Measurements from ENCODE around the gene TUBE1. TPM values are rescaled to one million over a fixed set of nuclear protein-coding genes. Genes with fewer than 3 reads are reported as not detected.
"Not testable (repeated sequence)": the region's sequence is repeated elsewhere in the genome, so short reads cannot be mapped to it uniquely, and the experiment has no call there.

The TUBE1 gene
- total RNA-seq, 1 donor from 2014 or later: 33.4 TPM

GRCh38 chr6:112062966-112063365, 24.3 kb downstream of the TUBE1 start:
- no peak overlapping the region for H3K4me3 ChIP-seq (ENCODE audit: low read depth, low read length)
- H3K36me3 ChIP-seq (ENCODE audit: control insufficient read depth, insufficient read depth, low read length): no peaks in the 10 kb centered on the region
- TF ChIP-seq CTCF (IDR thresholded peaks at IDR 0.05; ENCODE audit: insufficient read depth, low read length, severe bottlenecking): no peak
- H3K27me3 ChIP-seq (ENCODE audit: control insufficient read depth, insufficient read depth, low read length): peaks cover 2% of the 10 kb centered on the region
- no peak for FAIRE-seq
- no peak for DNase-seq (ENCODE audit: low read depth)

DNA sequence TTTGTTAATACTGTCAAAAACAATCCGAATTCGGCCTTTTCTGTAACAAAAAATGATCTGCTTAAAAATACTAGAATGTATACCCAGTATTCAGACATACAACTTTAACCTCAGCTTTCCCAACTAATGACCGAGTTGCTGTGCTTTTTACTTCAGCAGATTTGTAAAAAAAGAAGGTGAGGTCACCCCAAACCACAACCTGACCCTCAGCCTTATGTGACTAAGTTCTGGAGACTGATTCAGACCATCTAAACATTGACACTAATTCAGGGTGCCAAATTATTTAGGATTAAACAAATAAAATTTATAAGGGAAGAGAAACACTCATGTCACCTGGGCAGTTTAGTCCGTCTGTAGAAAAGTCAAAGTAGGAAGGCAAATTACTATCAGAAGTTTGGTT, 25.7 kb downstream of the TUBE1 start:
- FAIRE-seq (no peak), DNase-seq (ENCODE audit: low read depth) (peak; percentile 24)

DNA sequence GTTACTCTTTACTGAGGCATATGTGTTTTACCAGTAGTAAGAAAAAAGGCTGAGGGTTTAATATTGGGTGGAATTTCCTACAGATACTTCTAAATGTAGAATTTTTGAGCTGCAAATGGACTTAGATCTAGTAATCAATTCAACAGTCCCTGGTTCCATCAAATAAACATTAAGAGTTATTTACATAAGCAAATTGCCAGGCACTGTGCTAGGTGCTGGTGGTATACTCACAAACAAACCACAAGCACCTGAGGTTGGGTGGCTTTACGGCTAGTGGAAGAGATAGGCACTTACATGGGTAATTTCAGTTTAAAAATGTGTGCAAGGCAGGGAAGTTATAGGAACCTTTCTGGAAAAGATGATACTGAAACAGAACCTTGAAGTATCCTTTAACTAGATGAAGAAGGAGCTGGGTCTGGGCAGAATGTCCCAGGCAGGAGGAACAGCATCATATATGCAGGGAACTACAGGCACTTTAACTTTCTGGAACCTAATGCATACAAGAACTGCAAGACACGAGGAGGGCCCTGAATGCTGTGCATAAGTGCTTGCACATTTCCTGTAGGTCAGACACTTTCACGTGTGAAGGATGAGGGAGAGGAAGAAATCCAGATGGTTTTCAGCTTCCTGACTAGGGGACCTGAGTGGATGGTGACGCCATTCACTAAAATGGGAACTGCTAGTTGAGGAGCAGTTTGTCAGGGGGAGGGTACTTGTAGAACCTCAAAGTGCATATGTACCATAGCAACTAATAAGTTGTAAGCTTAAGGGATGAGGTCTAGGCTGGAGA, 28.8 kb downstream of the TUBE1 start:
- Histone ChIP-seq H3K36me3 (ENCODE audit: control insufficient read depth, insufficient read depth, low read length) (no peaks in the 10 kb centered on the region), H3K27me3 (ENCODE audit: control insufficient read depth, insufficient read depth, low read length) (peaks cover 2% of the 10 kb centered on the region), H3K4me3 (ENCODE audit: low read depth, low read length) (no peak overlapping the region)
- TF ChIP-seq CTCF (IDR thresholded peaks at IDR 0.05; ENCODE audit: insufficient read depth, low read length, severe bottlenecking): no peak
- DNase-seq (ENCODE audit: low read depth) (no peak), FAIRE-seq (no peak)

More for the DNA sequence above, 25.7 kb downstream of the TUBE1 start:
- no peaks in the 10 kb centered on the region for H3K36me3 ChIP-seq (ENCODE audit: control insufficient read depth, insufficient read depth, low read length)
- peaks cover 2% of the 10 kb centered on the region for H3K27me3 ChIP-seq (ENCODE audit: control insufficient read depth, insufficient read depth, low read length)
- TF ChIP-seq CTCF (IDR thresholded peaks at IDR 0.05; ENCODE audit: insufficient read depth, low read length, severe bottlenecking): no peak
- no peak overlapping the region for H3K4me3 ChIP-seq (ENCODE audit: low read depth, low read length)

GRCh38 chr6:112054555-112055190, 32.6 kb downstream of the TUBE1 start:
- TF ChIP-seq CTCF (IDR thresholded peaks at IDR 0.05; ENCODE audit: insufficient read depth, low read length, severe bottlenecking): no peak
- no peak for DNase-seq (ENCODE audit: low read depth)
- Histone ChIP-seq H3K27me3 (ENCODE audit: control insufficient read depth, insufficient read depth, low read length) (peaks cover 2% of the 10 kb centered on the region), H3K4me3 (ENCODE audit: low read depth, low read length) (no peak overlapping the region), H3K36me3 (ENCODE audit: control insufficient read depth, insufficient read depth, low read length) (no peaks in the 10 kb centered on the region)
- FAIRE-seq: no peak

- DNase-seq (ENCODE audit: low read depth) (peak; percentile 18), FAIRE-seq (peak; percentile 64)
- Histone ChIP-seq H3K4me3 (ENCODE audit: low read depth, low read length) (no peak within 1 kb of the TSS), H3K27me3 (ENCODE audit: control insufficient read depth, insufficient read depth, low read length) (peaks cover 2% of the 10 kb centered on the region), H3K36me3 (ENCODE audit: control insufficient read depth, insufficient read depth, low read length) (no peaks in the 10 kb centered on the region)
- no peak for TF ChIP-seq CTCF (IDR thresholded peaks at IDR 0.05; ENCODE audit: insufficient read depth, low read length, severe bottlenecking)
Measured at GRCh38 chr6:112054001-112054400, 33.3 kb downstream of the TUBE1 start, which contains the start of gene CCN6. Gene CCN6, plus strand, starts transcription at chr6:112054104. Its CDS starts 254 bp downstream, at chr6:112054358.

DNA sequence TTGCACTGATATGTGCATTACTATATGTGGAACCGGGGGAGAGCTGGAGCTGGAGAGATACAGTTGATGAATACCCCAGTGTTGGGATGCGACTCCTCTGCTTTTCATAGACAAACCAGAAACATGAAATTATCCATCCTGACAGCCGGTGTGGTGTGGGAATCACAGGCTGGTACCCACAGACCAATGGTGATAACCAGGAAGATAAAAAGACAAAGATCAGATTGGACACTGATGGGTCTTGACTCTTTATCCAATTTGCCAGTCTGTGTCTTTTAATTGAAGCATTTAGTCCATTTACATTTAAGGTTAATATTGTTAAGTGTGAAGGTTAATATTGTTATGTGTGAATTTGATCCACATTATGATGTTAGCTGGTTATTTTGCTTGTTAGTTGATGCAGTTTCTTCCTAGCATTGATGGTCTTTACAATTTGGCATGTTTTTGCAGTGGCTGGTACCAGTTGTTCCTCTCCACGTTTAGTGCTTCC, 36.0 kb downstream of the TUBE1 start:
- not testable (repeated sequence) for H3K4me3 ChIP-seq (ENCODE audit: low read depth, low read length); H3K27me3 ChIP-seq (ENCODE audit: control insufficient read depth, insufficient read depth, low read length); H3K36me3 ChIP-seq (ENCODE audit: control insufficient read depth, insufficient read depth, low read length); FAIRE-seq; DNase-seq (ENCODE audit: low read depth)

Data from bronchial epithelial cell (primary cell).